Placental pericyte (primary cell): ENCODE results near the gene COL21A1. TPM values are rescaled to one million over a fixed set of nuclear protein-coding genes. Genes with fewer than 3 reads are reported as not detected.

ENCODE experiments used
- small RNA-seq: library from RNA; depleted of rRNA; stranded (forward); fragments of <200 nt; gene quantifications from one replicate; pipeline ENCODE3, GENCODE V24; 2012; ENCODE audit warnings: low replicate concordance
- total RNA-seq: library from RNA; depleted of rRNA; stranded (reverse); fragments of >200 nt; gene quantifications from 2 replicates; pipeline ENCODE4 v1.2.3, GENCODE V29; 2012

The COL21A1 gene
- total RNA-seq: 0.14 and 0.88 TPM in 2 replicates

GRCh38 chr6:56246881-56247653 is at the start of gene COL21A1:
Gene COL21A1, minus strand, starts transcription at chr6:56247580. Its CDS starts 64,962 bp downstream, at chr6:56182618.

Small RNA genes lying within 50 kb of the gene (small RNA-seq; reads per million reads assigned to genes)
- gene DHFRP6: not detected
